ENCODE measurements around the gene CRB3. TPM values are rescaled to one million over a fixed set of nuclear protein-coding genes. Genes with fewer than 3 reads are reported as not detected.
A peak's percentile ranks its signal among the peaks of the same experiment; 100 is the strongest.
"Not testable (repeated sequence)": the region's sequence is repeated elsewhere in the genome, so short reads cannot be mapped to it uniquely, and the experiment has no call there.

CRB3 gene
- polyA plus RNA-seq, 2 donors: 50.8 to 87.6 TPM

GRCh38 chr19:6500837-6501739 is 37.0 kb downstream of the CRB3 start:
- H3K27ac ChIP-seq (ENCODE audit: low read depth in 2 of 2, low read length in 1 of 2): no peak overlapping the region
- H3K4me1 ChIP-seq (ENCODE audit: control insufficient read depth in 2 of 2, insufficient read depth in 2 of 2, low read length in 1 of 2): peaks cover 0 to 8% of the 10 kb centered on the region in 2 donors
- H3K9me3 ChIP-seq (ENCODE audit: control insufficient read depth in 2 of 2, insufficient read depth in 1 of 2, low read depth in 1 of 2, low read length in 1 of 2): no peaks in the 10 kb centered on the region
- H3K4me3 ChIP-seq (ENCODE audit: low read depth in 1 of 2, low read length in 2 of 2): no peak overlapping the region
- no peaks in the 10 kb centered on the region for H3K36me3 ChIP-seq (ENCODE audit: control insufficient read depth in 2 of 2, insufficient read depth in 2 of 2, low read length in 1 of 2)
- 58 to 60% methylated on average over 24 of the region's 24 CpGs for WGBS, 2 donors
- peaks cover 0 to 4% of the 10 kb centered on the region in 2 donors for H3K27me3 ChIP-seq (ENCODE audit: control insufficient read depth in 1 of 2, insufficient read depth in 2 of 2, low read length in 2 of 2)

- Histone ChIP-seq H3K36me3 (ENCODE audit: control insufficient read depth in 2 of 2, insufficient read depth in 2 of 2, low read length in 1 of 2) (no peaks in the 10 kb centered on the region), H3K9me3 (ENCODE audit: control insufficient read depth in 2 of 2, insufficient read depth in 1 of 2, low read depth in 1 of 2, low read length in 1 of 2) (no peaks in the 10 kb centered on the region), H3K4me3 (ENCODE audit: low read depth in 1 of 2, low read length in 2 of 2) (peak within 1 kb of the TSS; percentile 34 to 37), H3K27me3 (ENCODE audit: control insufficient read depth in 1 of 2, insufficient read depth in 2 of 2, low read length in 2 of 2) (peaks cover 0 to 4% of the 10 kb centered on the region in 2 donors), H3K27ac (ENCODE audit: low read depth in 2 of 2, low read length in 1 of 2) (no peak within 1 kb of the TSS), H3K4me1 (ENCODE audit: control insufficient read depth in 2 of 2, insufficient read depth in 2 of 2, low read length in 1 of 2) (peaks cover 0 to 8% of the 10 kb centered on the region in 2 donors)
- 2 to 3% methylated on average over 45 to 71 of the region's 71 CpGs for WGBS, 2 donors
Measured at GRCh38 chr19:6501740-6502648, 37.9 kb downstream of the CRB3 start, which contains the start of gene TUBB4A. Gene TUBB4A (minus strand): TSS chr19:6502309. CDS start chr19:6502212, 97 bp downstream.

- H3K4me3 ChIP-seq (ENCODE audit: low read depth in 1 of 2, low read length in 2 of 2): no peak overlapping the region
- no peaks in the 10 kb centered on the region for H3K9me3 ChIP-seq (ENCODE audit: control insufficient read depth in 2 of 2, insufficient read depth in 1 of 2, low read depth in 1 of 2, low read length in 1 of 2)
- H3K27ac ChIP-seq (ENCODE audit: low read depth in 2 of 2, low read length in 1 of 2): no peak overlapping the region
- H3K36me3 ChIP-seq (ENCODE audit: control insufficient read depth in 2 of 2, insufficient read depth in 2 of 2, low read length in 1 of 2): no peaks in the 10 kb centered on the region
- WGBS, 2 donors: 82 to 83% methylated on average over 9 of the region's 9 CpGs
- H3K4me1 ChIP-seq (ENCODE audit: control insufficient read depth in 2 of 2, insufficient read depth in 2 of 2, low read length in 1 of 2): peaks cover 0 to 8% of the 10 kb centered on the region in 2 donors
- peaks cover 0 to 4% of the 10 kb centered on the region in 2 donors for H3K27me3 ChIP-seq (ENCODE audit: control insufficient read depth in 1 of 2, insufficient read depth in 2 of 2, low read length in 2 of 2)
Measured at GRCh38 chr19:6503407-6504201, 39.5 kb downstream of the CRB3 start.

- WGBS, 2 donors: 83 to 85% methylated on average over 9 of the region's 9 CpGs
- H3K27ac ChIP-seq (ENCODE audit: low read depth in 2 of 2, low read length in 1 of 2); H3K27me3 ChIP-seq (ENCODE audit: control insufficient read depth in 1 of 2, insufficient read depth in 2 of 2, low read length in 2 of 2); H3K4me3 ChIP-seq (ENCODE audit: low read depth in 1 of 2, low read length in 2 of 2); H3K36me3 ChIP-seq (ENCODE audit: control insufficient read depth in 2 of 2, insufficient read depth in 2 of 2, low read length in 1 of 2); H3K4me1 ChIP-seq (ENCODE audit: control insufficient read depth in 2 of 2, insufficient read depth in 2 of 2, low read length in 1 of 2); H3K9me3 ChIP-seq (ENCODE audit: control insufficient read depth in 2 of 2, insufficient read depth in 1 of 2, low read depth in 1 of 2, low read length in 1 of 2): not testable (repeated sequence)
Measured at GRCh38 chr19:6508028-6508771, 44.1 kb downstream of the CRB3 start.

GRCh38 chr19:6509118-6509971 is 45.3 kb downstream of the CRB3 start:
- 63 to 71% methylated on average over 20 of the region's 20 CpGs for WGBS, 2 donors

GRCh38 chr19:6510618-6511017 is 46.5 kb downstream of the CRB3 start:
- 86 to 93% methylated on average over 7 of the region's 7 CpGs for WGBS, 2 donors
- Histone ChIP-seq H3K27ac (ENCODE audit: low read depth in 2 of 2, low read length in 1 of 2) (no peak overlapping the region), H3K27me3 (ENCODE audit: control insufficient read depth in 1 of 2, insufficient read depth in 2 of 2, low read length in 2 of 2) (no peaks in the 10 kb centered on the region), H3K9me3 (ENCODE audit: control insufficient read depth in 2 of 2, insufficient read depth in 1 of 2, low read depth in 1 of 2, low read length in 1 of 2) (no peaks in the 10 kb centered on the region), H3K4me3 (ENCODE audit: low read depth in 1 of 2, low read length in 2 of 2) (no peak overlapping the region), H3K4me1 (ENCODE audit: control insufficient read depth in 2 of 2, insufficient read depth in 2 of 2, low read length in 1 of 2) (no peaks in the 10 kb centered on the region), H3K36me3 (ENCODE audit: control insufficient read depth in 2 of 2, insufficient read depth in 2 of 2, low read length in 1 of 2) (no peaks in the 10 kb centered on the region)

More at GRCh38 chr19:6509118-6509971, 45.3 kb downstream of the CRB3 start:
- H3K4me1 ChIP-seq (ENCODE audit: control insufficient read depth in 2 of 2, insufficient read depth in 2 of 2, low read length in 1 of 2): no peaks in the 10 kb centered on the region
- no peaks in the 10 kb centered on the region for H3K36me3 ChIP-seq (ENCODE audit: control insufficient read depth in 2 of 2, insufficient read depth in 2 of 2, low read length in 1 of 2)
- no peak overlapping the region for H3K27ac ChIP-seq (ENCODE audit: low read depth in 2 of 2, low read length in 1 of 2)
- no peaks in the 10 kb centered on the region for H3K27me3 ChIP-seq (ENCODE audit: control insufficient read depth in 1 of 2, insufficient read depth in 2 of 2, low read length in 2 of 2)
- H3K4me3 ChIP-seq (ENCODE audit: low read depth in 1 of 2, low read length in 2 of 2): no peak overlapping the region
- no peaks in the 10 kb centered on the region for H3K9me3 ChIP-seq (ENCODE audit: control insufficient read depth in 2 of 2, insufficient read depth in 1 of 2, low read depth in 1 of 2, low read length in 1 of 2)

GRCh38 chr19:6514089-6514488 is 50.0 kb downstream of the CRB3 start:
- Histone ChIP-seq H3K9me3 (ENCODE audit: control insufficient read depth in 2 of 2, insufficient read depth in 1 of 2, low read depth in 1 of 2, low read length in 1 of 2) (no peaks in the 10 kb centered on the region), H3K27ac (ENCODE audit: low read depth in 2 of 2, low read length in 1 of 2) (no peak overlapping the region)
- WGBS, 2 donors: 66 to 77% methylated on average over 9 of the region's 9 CpGs

GRCh38 chr19:6514926-6515544 is 51.0 kb downstream of the CRB3 start:
- Histone ChIP-seq H3K4me3 (ENCODE audit: low read depth in 1 of 2, low read length in 2 of 2) (no peak overlapping the region), H3K27me3 (ENCODE audit: control insufficient read depth in 1 of 2, insufficient read depth in 2 of 2, low read length in 2 of 2) (no peaks in the 10 kb centered on the region), H3K4me1 (ENCODE audit: control insufficient read depth in 2 of 2, insufficient read depth in 2 of 2, low read length in 1 of 2) (peaks cover 0 to 4% of the 10 kb centered on the region in 2 donors), H3K36me3 (ENCODE audit: control insufficient read depth in 2 of 2, insufficient read depth in 2 of 2, low read length in 1 of 2) (no peaks in the 10 kb centered on the region), H3K27ac (ENCODE audit: low read depth in 2 of 2, low read length in 1 of 2) (no peak overlapping the region), H3K9me3 (ENCODE audit: control insufficient read depth in 2 of 2, insufficient read depth in 1 of 2, low read depth in 1 of 2, low read length in 1 of 2) (no peaks in the 10 kb centered on the region)
- 83 to 88% methylated on average over 15 of the region's 15 CpGs for WGBS, 2 donors

More at GRCh38 chr19:6514089-6514488, 50.0 kb downstream of the CRB3 start:
- Histone ChIP-seq H3K4me3 (ENCODE audit: low read depth in 1 of 2, low read length in 2 of 2) (no peak overlapping the region), H3K27me3 (ENCODE audit: control insufficient read depth in 1 of 2, insufficient read depth in 2 of 2, low read length in 2 of 2) (no peaks in the 10 kb centered on the region), H3K36me3 (ENCODE audit: control insufficient read depth in 2 of 2, insufficient read depth in 2 of 2, low read length in 1 of 2) (no peaks in the 10 kb centered on the region), H3K4me1 (ENCODE audit: control insufficient read depth in 2 of 2, insufficient read depth in 2 of 2, low read length in 1 of 2) (peaks cover 0 to 4% of the 10 kb centered on the region in 2 donors)
